GM21423 (cell line): ENCODE results near the gene SH2D3C.

Experiments used
- ATAC-seq: cut with Tn5 transposase; IDR thresholded peaks from one replicate; pipeline ENCODE4 v1.9.1; 2021; ENCODE audit warnings: mild to moderate bottlenecking, moderate library complexity; ENCODE audit not compliant: unreplicated experiment

SH2D3C gene

DNA sequence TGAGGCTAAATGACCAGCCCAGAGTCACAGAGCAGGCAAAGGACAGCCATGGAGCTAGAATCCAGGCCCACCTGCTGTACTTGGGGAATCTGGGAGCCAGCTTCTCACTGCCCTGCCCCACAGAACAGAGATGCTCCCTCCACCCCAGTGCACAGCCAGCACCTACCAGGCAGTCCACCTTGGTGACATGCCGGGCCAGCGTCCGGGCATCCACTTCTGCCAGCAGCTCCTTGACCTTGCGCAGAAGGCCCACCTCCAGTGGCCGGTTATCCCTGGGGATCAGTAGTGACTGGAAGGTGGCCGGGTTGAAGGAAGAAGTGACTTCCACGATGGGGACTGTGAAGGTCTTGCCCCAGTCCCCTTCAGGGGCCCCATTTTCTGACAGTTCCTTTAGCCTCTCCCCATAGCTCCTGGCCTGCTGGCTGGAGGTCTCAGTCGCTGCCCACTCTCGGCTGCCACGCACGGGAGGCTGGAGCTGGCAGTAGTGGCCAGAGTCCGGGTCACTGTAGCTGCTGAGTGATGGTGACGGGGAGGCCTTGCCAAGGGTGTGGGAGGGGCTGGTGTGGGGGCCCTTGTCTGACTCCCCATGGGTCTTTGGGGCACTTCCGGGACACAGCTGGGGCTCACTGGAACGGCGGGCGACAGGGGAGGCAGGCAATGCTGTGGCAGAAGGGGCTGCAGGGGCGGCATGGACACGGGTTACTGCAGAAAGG is 33.9 kb downstream of the SH2D3C start:
- ATAC-seq, result no peak

- ATAC-seq, result no peak
Measured at GRCh38 chr9:127742435-127743088, 35.9 kb downstream of the SH2D3C start.

- ATAC-seq, result no peak
Measured at GRCh38 chr9:127741831-127742434, 36.5 kb downstream of the SH2D3C start.

DNA sequence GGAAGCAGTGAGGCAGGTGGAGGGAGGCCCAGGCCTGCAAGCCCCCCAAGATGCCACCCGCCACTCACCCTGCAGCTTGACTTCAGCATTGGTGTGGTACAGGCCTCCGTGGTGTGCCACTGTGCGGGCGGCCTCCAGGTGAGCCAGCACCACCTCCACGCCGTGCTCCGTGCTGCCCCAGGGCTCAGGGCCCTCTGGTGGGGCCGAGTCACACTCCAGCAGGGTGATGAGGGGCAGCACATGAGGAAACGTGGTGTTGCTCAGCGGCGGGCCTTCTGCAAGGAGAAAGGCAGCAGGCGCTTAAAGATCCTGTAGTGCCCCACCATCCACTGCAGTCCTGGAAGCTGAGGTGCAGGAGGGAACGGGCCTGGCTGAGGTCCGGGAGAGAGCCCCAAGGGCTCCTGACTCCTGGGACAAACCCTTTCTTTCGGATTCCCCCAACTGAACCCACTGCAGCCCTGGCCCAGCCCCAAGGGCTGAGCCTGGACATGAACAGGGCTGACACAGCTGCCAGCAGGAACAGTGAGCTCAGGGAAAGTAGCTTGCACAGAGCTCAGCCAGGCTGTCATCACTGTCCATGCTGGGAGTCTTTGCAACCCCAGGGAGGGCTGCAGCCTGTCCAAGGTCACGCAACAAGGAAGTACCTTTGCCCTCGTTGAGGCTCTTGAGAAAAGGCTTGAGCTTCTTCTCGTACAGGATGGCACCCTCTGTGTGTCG is 38.7 kb downstream of the SH2D3C start:
- ATAC-seq, result no peak

- ATAC-seq, result no peak
Measured at GRCh38 chr9:127738666-127739065, 39.8 kb downstream of the SH2D3C start.

DNA sequence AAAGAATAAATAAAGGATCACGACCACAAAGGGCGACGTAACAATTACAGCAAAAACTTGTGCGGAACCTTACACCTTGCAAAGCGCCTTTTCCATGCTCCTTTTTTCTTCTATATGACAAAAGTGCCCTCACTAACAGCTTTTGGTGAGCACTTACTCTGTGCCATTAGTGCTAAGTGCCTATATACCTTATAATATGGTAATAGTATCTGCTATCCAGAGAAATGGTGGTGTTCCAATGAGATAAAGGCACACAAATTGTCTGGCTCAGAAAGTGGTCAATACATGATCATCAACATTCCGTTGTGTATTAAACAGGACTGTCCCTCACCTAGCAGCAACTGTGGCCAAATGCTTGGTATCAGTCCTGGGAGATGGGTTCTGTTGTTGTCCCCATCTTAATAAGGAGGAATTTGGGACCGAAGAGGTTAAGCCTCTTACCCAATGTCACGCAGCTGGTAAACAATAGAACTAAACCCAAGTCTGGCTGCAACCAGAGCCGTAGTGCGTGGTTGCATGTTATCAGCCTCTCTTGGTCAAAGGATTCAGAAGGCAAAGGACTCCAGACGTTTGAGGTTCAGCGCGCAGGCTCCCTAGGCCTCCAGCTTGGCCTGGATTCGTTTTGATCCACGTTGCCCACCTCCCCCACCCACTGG is 42.8 kb downstream of the SH2D3C start:
- ATAC-seq, result peak; percentile 1

DNA sequence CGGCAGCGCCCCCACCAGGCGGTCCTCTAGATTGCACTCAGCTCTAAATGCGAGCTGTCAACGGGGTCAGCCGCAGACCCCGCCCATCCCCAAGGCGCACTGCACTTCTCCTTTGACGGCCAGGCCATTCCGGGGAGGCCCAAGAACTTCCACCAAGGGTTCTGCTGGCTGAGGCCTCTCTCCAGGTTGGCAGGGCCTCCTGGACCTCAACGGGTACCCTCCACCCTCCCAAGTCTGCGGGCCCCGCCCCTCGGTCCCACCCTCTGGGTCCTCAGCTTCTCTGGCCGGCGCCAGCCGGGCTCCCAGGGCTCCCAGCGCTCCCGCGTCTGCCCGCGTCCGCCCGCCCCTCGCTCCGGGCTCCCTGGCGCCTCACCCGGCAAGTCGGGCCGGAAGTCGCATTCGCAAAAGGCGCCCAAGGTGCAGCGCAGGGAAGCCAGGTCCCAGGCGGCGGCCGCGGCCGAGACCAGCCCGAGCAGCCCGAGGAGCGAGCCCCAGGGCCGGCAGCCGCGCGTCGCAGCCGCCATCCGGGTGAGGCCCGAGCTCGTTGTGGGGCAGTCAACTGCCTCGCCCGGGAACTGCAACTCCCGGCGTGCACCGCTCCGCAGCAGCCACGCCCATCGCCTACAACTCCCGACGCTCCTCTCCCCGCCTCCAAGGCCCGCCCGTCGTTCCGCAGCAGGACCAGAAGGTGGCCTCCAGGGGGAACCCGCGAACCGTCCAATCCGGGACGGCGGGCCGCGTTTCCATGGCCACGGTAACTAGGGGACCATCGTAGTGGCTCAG is 43.5 kb downstream of the SH2D3C start, which contains the start of gene TOR2A:
Gene TOR2A (minus strand): TSS at position 548 of the 783 bp plus-strand sequence. CDS start 24 bp downstream, at position 524.
- peak; percentile 85 for ATAC-seq

DNA sequence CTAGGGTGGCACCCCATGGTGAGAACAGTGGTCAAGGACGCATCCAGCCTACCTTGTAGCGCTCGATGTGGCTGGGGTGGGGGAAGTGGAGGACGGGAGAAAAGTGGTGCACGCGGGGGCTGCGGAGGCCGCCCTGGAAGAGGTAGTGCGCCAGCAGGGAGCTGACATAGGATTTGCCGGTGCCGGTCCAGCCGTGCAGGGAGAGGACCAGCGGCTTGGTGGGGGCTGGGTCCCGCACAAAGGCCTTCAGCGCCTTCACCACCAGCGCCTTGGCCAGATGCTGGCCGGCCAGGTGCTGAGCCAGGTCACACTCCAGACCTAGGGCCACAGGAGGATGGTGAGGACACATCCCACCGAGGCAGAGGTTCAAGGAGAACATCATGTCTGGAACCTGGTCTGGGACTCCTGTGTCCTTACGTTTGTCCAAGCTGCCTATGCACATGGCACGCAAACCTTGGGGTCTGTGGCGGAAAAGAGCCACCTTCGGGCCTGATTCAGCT is 44.2 kb downstream of the SH2D3C start:
- no peak for ATAC-seq

- no peak for ATAC-seq
Measured at GRCh38 chr9:127733614-127734013, 44.9 kb downstream of the SH2D3C start.

- ATAC-seq, result no peak
Measured at GRCh38 chr9:127732444-127732843, 46.0 kb downstream of the SH2D3C start.

DNA sequence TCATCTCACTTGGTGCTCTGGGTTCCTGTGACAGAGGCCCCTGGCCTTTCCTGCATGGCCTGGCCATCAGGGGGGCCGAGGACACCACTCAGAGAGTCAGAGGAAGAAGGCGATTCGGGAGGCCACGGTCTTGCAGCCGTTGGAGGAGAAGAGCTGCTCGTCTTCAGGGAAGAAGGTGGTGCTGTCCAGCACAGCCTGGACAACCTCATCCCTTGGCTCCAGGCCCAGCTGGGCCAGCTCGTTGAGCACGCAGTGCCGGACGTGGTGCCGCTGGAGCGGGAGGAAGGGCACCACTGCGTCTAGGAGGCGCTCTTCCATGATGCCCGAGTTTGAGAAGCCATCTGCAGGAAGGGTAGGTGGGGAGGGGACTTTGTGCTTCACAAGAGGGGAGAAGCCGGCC is 46.5 kb downstream of the SH2D3C start:
- ATAC-seq, result no peak

- no peak for ATAC-seq
Measured at GRCh38 chr9:127730799-127731410, 47.6 kb downstream of the SH2D3C start.

DNA sequence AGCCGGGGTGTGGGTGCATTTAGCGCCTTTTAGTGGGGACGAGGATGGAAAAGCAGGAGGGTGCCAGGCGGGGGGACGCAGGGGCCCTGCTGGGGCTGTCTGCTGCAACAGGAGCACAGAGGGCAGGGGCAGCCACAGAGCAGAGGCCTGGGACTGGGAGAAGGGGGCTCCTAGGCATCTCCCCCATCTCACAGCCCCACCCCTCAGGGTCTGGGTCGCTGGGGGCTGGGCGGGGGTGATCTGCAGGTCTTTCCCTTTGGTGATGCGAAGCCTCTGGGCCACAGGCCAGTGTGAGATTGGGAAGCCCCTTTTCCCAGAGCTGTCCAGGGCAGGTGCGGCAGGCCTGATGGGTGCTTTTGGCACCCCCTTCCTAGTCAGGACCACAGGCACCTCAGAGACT is 48.2 kb downstream of the SH2D3C start:
- no peak for ATAC-seq

DNA sequence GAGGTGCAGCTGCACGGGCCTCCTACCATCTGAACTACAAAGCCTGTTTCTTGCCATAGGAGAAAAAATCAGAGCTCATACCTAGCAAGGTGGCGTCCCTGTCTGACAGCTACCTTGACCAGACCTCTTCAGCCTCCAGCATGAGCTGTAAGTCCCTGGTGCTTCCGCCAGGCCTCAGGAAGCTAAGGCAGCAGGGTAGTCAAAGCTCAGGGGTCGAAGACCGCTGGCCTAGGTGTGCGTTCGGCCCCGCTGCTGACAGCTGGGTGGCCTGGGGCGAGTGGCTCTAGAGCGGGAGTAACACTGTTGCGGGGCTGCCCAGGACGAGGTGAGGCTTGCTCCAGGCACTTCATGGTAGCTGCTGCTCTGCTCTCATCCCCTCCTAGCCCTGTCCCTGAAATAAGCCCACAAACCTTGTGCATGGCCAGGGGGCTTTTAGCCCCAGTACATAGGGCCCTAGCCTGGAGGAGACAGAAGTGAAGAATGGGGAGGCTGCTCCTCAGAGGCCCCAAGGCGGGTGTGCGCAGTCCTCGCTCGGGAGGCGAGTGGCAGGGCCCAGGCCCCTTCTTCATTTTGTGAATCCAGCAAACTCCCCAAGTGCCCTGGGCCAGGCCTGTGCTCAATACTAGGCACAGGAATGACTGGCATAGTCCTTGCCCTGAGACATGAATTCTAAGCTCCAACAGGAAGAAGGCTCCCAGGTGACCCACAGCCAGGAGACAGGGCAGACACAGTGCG is 48.8 kb downstream of the SH2D3C start:
- no peak for ATAC-seq

GRCh38 chr9:127728808-127729207 is 49.7 kb downstream of the SH2D3C start:
- ATAC-seq, result no peak

- no peak for ATAC-seq
Measured at GRCh38 chr9:127726871-127727270, 51.6 kb downstream of the SH2D3C start.

GRCh38 chr9:127724012-127724411 is 54.5 kb downstream of the SH2D3C start:
- ATAC-seq, result no peak

GRCh38 chr9:127723444-127723843 is 55.0 kb downstream of the SH2D3C start:
- ATAC-seq, result no peak

DNA sequence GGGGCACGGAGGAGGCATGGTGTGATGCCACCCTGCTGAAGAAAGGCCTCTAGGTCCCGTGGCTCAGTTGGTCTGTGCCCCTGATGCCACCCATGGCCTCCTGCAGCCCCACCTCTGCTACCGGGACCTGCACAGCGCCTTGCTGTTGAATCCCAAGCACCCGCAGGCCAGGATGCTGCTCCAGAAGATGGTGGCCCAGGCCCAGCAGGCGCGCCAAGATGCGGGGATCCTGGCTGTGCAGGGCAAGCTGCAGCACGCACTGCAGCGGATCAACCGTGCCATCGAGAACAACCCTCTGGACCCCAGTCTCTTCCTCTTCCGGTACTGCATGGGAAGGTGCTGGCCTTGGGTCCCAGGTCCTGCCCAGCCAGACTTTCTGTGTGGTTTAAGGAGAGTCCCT is 55.5 kb downstream of the SH2D3C start:
- no peak for ATAC-seq
